ENCODE results near the gene ACBD4. TPM values are rescaled to one million over a fixed set of nuclear protein-coding genes. Genes with fewer than 3 reads are reported as not detected.

The ACBD4 gene
- total and polyA plus RNA-seq, 2 of the 13 experiments (the other 11 are each of a cell fraction or from before 2014, with no cell fraction given): 16.1 to 26.9 TPM

DNA sequence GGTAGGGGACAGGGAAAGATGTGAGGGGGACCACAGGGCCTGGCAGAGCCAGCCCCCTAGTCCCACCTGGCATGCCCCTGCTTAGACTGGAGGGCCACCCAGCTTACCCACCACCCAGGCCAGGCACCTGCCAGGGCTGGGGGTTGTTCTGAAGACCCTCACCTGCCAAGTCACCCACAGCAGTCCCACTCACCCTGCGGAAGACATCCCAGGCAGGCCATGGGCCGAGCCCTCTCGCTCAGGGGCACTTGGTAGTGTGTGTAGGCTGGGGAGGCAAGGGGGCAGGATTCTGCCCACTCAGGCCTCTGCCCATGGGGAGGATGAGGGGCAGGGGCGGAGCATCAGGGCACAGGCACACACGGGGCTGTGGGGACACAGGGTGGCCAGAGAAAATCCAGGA is 7.2 kb upstream of the ACBD4 start (continued):
- no peak for TF ChIP-seq LCORL (IDR thresholded peaks at IDR 0.05)
- TF ChIP-seq LCORL (CRISPR knock-in tag; IDR thresholded peaks at IDR 0.05): 0 out of 2 replicates have a peak, but pooled peaks have one; percentile 5
- TF ChIP-seq MTA3 (CRISPR knock-in tag; IDR thresholded peaks at IDR 0.05): no peak
- TF ChIP-seq, protein P1, sequence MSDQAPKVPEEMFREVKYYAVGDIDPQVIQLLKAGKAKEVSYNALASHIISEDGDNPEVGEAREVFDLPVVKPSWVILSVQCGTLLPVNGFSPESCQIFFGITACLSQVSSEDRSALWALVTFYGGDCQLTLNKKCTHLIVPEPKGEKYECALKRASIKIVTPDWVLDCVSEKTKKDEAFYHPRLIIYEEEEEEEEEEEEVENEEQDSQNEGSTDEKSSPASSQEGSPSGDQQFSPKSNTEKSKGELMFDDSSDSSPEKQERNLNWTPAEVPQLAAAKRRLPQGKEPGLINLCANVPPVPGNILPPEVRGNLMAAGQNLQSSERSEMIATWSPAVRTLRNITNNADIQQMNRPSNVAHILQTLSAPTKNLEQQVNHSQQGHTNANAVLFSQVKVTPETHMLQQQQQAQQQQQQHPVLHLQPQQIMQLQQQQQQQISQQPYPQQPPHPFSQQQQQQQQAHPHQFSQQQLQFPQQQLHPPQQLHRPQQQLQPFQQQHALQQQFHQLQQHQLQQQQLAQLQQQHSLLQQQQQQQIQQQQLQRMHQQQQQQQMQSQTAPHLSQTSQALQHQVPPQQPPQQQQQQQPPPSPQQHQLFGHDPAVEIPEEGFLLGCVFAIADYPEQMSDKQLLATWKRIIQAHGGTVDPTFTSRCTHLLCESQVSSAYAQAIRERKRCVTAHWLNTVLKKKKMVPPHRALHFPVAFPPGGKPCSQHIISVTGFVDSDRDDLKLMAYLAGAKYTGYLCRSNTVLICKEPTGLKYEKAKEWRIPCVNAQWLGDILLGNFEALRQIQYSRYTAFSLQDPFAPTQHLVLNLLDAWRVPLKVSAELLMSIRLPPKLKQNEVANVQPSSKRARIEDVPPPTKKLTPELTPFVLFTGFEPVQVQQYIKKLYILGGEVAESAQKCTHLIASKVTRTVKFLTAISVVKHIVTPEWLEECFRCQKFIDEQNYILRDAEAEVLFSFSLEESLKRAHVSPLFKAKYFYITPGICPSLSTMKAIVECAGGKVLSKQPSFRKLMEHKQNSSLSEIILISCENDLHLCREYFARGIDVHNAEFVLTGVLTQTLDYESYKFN (CRISPR knock-in tag; conservative IDR thresholded peaks at IDR 0.05): no peak
- TF ChIP-seq TRAFD1 (CRISPR knock-in tag; IDR thresholded peaks at IDR 0.05; ENCODE audit: borderline replicate concordance): 0 out of 2 replicates have a peak, but pooled peaks have one; percentile 58
- TF ChIP-seq KMT2A (CRISPR knock-in tag; IDR thresholded peaks at IDR 0.05): no peak
- no peak for TF ChIP-seq STAT6 (CRISPR knock-in tag; IDR thresholded peaks at IDR 0.05; ENCODE audit: borderline replicate concordance)
- TF ChIP-seq ZKSCAN1 (IDR thresholded peaks at IDR 0.05; ENCODE audit: low read length): no peak
- peak; percentile 37; the same call in 1 of the 2 replicates for TF ChIP-seq ZNF687 (CRISPR knock-in tag; IDR thresholded peaks at IDR 0.05)
- no peak for TF ChIP-seq HNRNPH1 (optimal IDR thresholded peaks at IDR 0.05; ENCODE audit: low read depth, low read length)
- TF ChIP-seq UBTF (CRISPR knock-in tag; IDR thresholded peaks at IDR 0.05): no peak; the same call in 1 of the 2 replicates
- TF ChIP-seq ZBTB38 (CRISPR knock-in tag; IDR thresholded peaks at IDR 0.05): 0 out of 2 replicates have a peak, but pooled peaks have one; percentile 33
- no peak for TF ChIP-seq PITX1 (CRISPR knock-in tag; IDR thresholded peaks at IDR 0.05)
- TF ChIP-seq ZNF619 (CRISPR knock-in tag; IDR thresholded peaks at IDR 0.05): peak; percentile 7; the same call in 1 of the 2 replicates
- TF ChIP-seq SNRNP70 (IDR thresholded peaks at IDR 0.05; ENCODE audit: low read depth, low read length): no peak
- TF ChIP-seq JUN (CRISPR knock-in tag; IDR thresholded peaks at IDR 0.05): no peak
